A549 (cell line): Measurements from ENCODE around the gene ARMC9.

ENCODE experiments used
- CTCF ChIP-seq: fragments of >200 bp; sonication (Bioruptor Twin); formaldehyde crosslinking; IDR thresholded peaks from 3 replicates; pipeline ENCODE4 v1.5.1; 2016
- EP300 ChIP-seq, 2 experiments: fragments of >200 bp; sonication (Bioruptor Twin); formaldehyde crosslinking; IDR thresholded peaks; 2 replicates in 1 of 2; 3 replicates in 1 of 2; pipeline ENCODE4 v1.6.1; 2016 to 2017
- HDAC2 ChIP-seq: fragments of 200-600 bp; sonication (generic); IDR thresholded peaks from 2 replicates; pipeline ENCODE4 v1.6.1; 2016
- HOXB5 ChIP-seq: fragments of 250-450 bp; sonication (Bioruptor Pico); IDR thresholded peaks from 2 replicates; pipeline ENCODE4 v1.5.0; 2020; ENCODE audit warnings: mild to moderate bottlenecking, moderate library complexity
- KDM1A ChIP-seq: fragments of 200-600 bp; sonication (generic); IDR thresholded peaks from 2 replicates; pipeline ENCODE4 v1.6.1; 2016; ENCODE audit warnings: low read depth, mild to moderate bottlenecking
- POLR2A ChIP-seq: IDR thresholded peaks from 2 replicates; pipeline ENCODE4 v1.6.1; 2012; ENCODE audit warnings: mild to moderate bottlenecking, low read length
- POLR2AphosphoS2 ChIP-seq: conservative IDR thresholded peaks from 2 replicates; pipeline ENCODE4 v1.6.1; 2012; ENCODE audit warnings: low read length, improper control_type of control experiment, inconsistent platforms

DNA sequence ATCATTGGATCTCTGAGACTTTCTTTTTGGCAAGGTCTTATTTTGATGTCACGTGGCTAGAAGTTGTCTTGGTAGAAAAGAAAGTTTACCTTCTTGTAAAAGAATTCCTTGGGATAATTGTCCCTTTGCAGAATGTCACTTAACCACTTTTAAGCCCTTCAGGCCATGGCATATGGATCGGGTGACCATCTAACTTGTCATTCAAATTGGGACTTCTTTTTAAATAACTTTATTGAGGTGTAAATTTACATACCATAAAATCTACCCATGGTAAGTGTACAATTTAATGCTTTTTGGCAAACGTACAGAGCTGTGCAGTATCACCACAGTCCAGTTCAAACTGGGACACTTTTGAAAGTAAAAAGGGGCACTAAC lies 24.6 kb downstream of the ARMC9 start:
- TF ChIP-seq EP300 (IDR thresholded peaks at IDR 0.05) (no peak), HOXB5 (CRISPR knock-in tag) (no peak), POLR2A (no peak), HDAC2 (no peak), KDM1A (no peak), CTCF (no peak), POLR2AphosphoS2 (no peak)
